Measurements from ENCODE around the gene BCKDHB.

Gene BCKDHB

GRCh38 chr6:80382811-80383210, 276.3 kb downstream of the BCKDHB start:
- DNase-seq (ENCODE audit: low spot score) = no peak
- no peak overlapping the region for H3K27ac ChIP-seq
- POLR2A ChIA-PET (ENCODE audit: low non-redundant PET) = no interaction called here
- no peak for TF ChIP-seq CTCF (conservative IDR thresholded peaks at IDR 0.05; ENCODE audit: low read depth)
- CTCF ChIA-PET = interaction anchor here (1.0 kb wide), 1 partner anchor 45 kb away, joined by 5 read pairs; no protein-coding TSS in a partner anchor

DNA sequence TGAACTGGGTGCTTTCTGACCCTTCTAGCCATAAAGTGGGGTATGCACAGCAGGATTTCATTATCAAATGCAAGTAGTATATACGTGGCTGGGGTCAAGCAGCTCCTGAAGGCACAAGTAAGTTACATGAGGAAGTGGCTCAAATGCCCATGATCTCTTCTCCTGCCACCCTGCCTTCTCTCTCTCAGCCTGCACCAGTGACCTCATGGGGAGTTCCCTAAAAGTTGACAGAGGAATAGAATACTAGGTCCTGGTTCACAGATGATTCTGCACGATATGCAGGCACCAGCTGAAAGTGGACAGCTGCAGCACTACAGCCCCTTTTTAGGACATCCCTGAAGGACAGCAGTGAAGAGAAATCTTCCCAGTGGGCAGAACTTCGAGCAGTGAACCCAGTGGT, 282.0 kb downstream of the BCKDHB start:
- TF ChIP-seq CTCF (conservative IDR thresholded peaks at IDR 0.05; ENCODE audit: low read depth) = no peak
- POLR2A ChIA-PET (ENCODE audit: low non-redundant PET) = no interaction called here
- H3K27ac ChIP-seq = no peak overlapping the region
- DNase-seq (ENCODE audit: low spot score) = no peak
- CTCF ChIA-PET = no interaction called here
